Trophoblast cell (in vitro differentiated cells and primary cell): Measurements from ENCODE around the gene CCDC112. TPM values are rescaled to one million over a fixed set of nuclear protein-coding genes. Genes with fewer than 3 reads are reported as not detected.

Experiments
- DNase-seq, 2 donors: peaks; one replicate each; pipeline ENCODE4 v3.0.0-alpha.2; 2016
- H2AFZ ChIP-seq: 2 replicates; pipeline ENCODE4 v1.6.1; 2013; ENCODE audit warnings: low read length, moderate library complexity, mild to moderate bottlenecking; ENCODE audit not compliant: insufficient read depth, poor library complexity
- H2AK5ac ChIP-seq: 2 replicates; pipeline ENCODE4 v1.6.1; 2013; ENCODE audit warnings: mild to moderate bottlenecking, low read length
- H2BK120ac ChIP-seq: 2 replicates; pipeline ENCODE4 v1.6.1; 2013; ENCODE audit warnings: low read length, mild to moderate bottlenecking, moderate library complexity; ENCODE audit not compliant: insufficient read depth, poor library complexity
- H2BK12ac ChIP-seq: 2 replicates; pipeline ENCODE4 v1.6.1; 2013; ENCODE audit warnings: mild to moderate bottlenecking, low read length, moderate library complexity
- H2BK5ac ChIP-seq: 2 replicates; pipeline ENCODE4 v1.6.1; 2013; ENCODE audit warnings: low read length, low read depth, moderate library complexity, mild to moderate bottlenecking; ENCODE audit not compliant: poor library complexity
- H3K14ac ChIP-seq: 2 replicates; pipeline ENCODE4 v1.6.1; 2013; ENCODE audit warnings: mild to moderate bottlenecking, low read length
- H3K18ac ChIP-seq: 2 replicates; pipeline ENCODE4 v1.6.1; 2013; ENCODE audit warnings: mild to moderate bottlenecking, low read length
- H3K23ac ChIP-seq: 2 replicates; pipeline ENCODE4 v1.6.1; 2013; ENCODE audit warnings: low read length
- H3K27ac ChIP-seq: 2 replicates; pipeline ENCODE4 v1.5.1; 2013; ENCODE audit warnings: low read depth, mild to moderate bottlenecking, inconsistent platforms, low read length, moderate library complexity
- H3K27me3 ChIP-seq: 2 replicates; pipeline ENCODE4 v1.6.1; 2013; ENCODE audit warnings: inconsistent platforms, mild to moderate bottlenecking, low read length, moderate library complexity; ENCODE audit not compliant: insufficient read depth
- H3K36me3 ChIP-seq, 2 experiments: 1 replicate in 1 of 2; 2 replicates in 1 of 2; pipeline ENCODE4 v1.6.1; 2013; ENCODE audit warnings: low read length in 2 of 2, mild to moderate bottlenecking in 2 of 2, moderate library complexity in 1 of 2; ENCODE audit not compliant: insufficient read depth in 2 of 2, control insufficient read depth in 1 of 2
- H3K4ac ChIP-seq: 2 replicates; pipeline ENCODE4 v1.6.1; 2013; ENCODE audit warnings: low read depth, mild to moderate bottlenecking, low read length, moderate library complexity
- H3K4me1 ChIP-seq, 2 experiments: 1 replicate in 1 of 2; 2 replicates in 1 of 2; pipeline ENCODE4 v1.6.1; 2013; ENCODE audit warnings: low read length in 2 of 2, mild to moderate bottlenecking in 2 of 2, moderate library complexity in 1 of 2; ENCODE audit not compliant: insufficient read depth in 2 of 2, control insufficient read depth in 1 of 2
- H3K4me2 ChIP-seq: 2 replicates; pipeline ENCODE4 v1.6.1; 2013; ENCODE audit warnings: inconsistent platforms, mild to moderate bottlenecking, low read length, moderate library complexity
- H3K4me3 ChIP-seq: 2 replicates; pipeline ENCODE4 v1.5.1; 2013; ENCODE audit warnings: mild to moderate bottlenecking, low read depth, low read length, inconsistent platforms
- H3K79me1 ChIP-seq: one replicate; pipeline ENCODE4 v1.6.1; 2013; ENCODE audit warnings: low read length
- H3K79me2 ChIP-seq: 2 replicates; pipeline ENCODE4 v1.6.1; 2013; ENCODE audit warnings: low read length, mild to moderate bottlenecking; ENCODE audit not compliant: control insufficient read depth, insufficient read depth, poor library complexity
- H3K9ac ChIP-seq: 2 replicates; pipeline ENCODE4 v1.6.1; 2013; ENCODE audit warnings: mild to moderate bottlenecking, low read length
- H3K9me3 ChIP-seq: 2 replicates; pipeline ENCODE4 v1.6.1; 2013; ENCODE audit warnings: low read depth, mild to moderate bottlenecking, control low read depth, inconsistent platforms, low read length; ENCODE audit not compliant: insufficient read depth
- H4K12ac ChIP-seq: 2 replicates; pipeline ENCODE4 v1.6.1; 2013; ENCODE audit warnings: low read depth, mild to moderate bottlenecking, low read length, moderate library complexity
- H4K8ac ChIP-seq: 2 replicates; pipeline ENCODE4 v1.6.1; 2013; ENCODE audit warnings: low read depth, mild to moderate bottlenecking, low read length, moderate library complexity
- H4K91ac ChIP-seq: one replicate; pipeline ENCODE4 v1.6.1; 2013; ENCODE audit warnings: low read depth, mild to moderate bottlenecking, low read length, moderate library complexity
- WGBS: extraction: QIAGEN DNeasy Blood & Tissue Kit; methylation state at CpG from one replicate; pipeline ENCODE4 v1.1.7; 2013; ENCODE audit warnings: missing lambda C conversion rate; ENCODE audit not compliant: insufficient read length, insufficient coverage; ENCODE audit errors: extremely low coverage; 5-methylcytosine and 5-hydroxymethylcytosine counted together
- polyA plus RNA-seq: library from polyadenylated mRNA; stranded (reverse); fragments of 200-250 nt; gene quantifications from 2 replicates; pipeline ENCODE4 v1.2.3, GENCODE V29; 2013

CCDC112 gene
- 2.6 and 3.1 TPM in 2 replicates for polyA plus RNA-seq

DNA sequence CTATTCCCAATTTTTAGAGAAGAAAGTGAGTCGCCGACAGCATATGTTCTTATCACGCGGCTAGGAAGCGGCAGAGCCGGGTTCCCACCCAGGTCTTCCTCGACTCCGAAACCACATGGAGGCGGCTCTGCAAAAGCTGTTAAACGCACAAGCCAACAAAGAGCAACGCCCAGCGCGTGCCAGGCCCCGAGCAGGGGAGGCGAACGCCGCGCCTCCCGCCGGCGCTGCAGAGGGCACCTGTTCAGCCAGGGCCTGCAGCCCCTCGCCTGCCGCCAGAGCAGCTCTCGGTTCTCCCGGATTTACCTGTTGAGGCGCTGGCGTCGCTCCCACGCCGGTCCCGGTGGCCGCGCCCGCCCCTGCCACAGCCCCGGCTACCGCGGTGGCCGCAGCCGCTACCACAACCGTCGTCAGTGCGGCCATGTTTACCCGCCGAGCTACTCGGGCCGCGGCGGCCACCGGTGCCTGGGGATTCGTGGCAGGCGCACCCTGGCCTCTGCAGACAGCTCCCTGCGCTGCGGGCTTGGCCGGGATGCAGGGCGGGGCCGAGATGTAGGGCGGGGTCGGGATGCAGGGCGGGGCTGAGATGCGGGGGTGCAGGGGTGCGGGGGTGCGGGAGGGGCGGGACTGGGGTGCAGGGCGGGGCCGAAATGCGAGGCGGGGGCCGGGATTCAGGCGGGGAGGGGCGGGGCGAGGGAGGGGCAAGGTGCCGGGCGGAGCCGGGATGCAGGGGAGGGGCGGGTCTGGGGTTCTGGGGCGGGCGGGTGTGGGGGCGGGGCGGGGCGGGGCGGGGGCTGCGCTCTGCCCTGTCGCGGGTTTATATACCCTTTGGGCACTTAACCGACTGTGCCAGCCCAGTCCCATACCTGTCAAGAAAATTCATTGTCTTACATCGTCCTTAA, at the start of gene CCDC112:
Gene CCDC112 (minus strand): TSS at position 531 of the 899 bp plus-strand sequence. CDS start 111 bp downstream, at position 420.
- Histone ChIP-seq H3K4me1 (peaks cover 4% of the 10 kb centered on the region in 2 experiments), H2AK5ac (no peak within 1 kb of the TSS), H3K4me3 (peak within 1 kb of the TSS; percentile 88), H3K36me3 (no peaks in the 10 kb centered on the region), H3K9ac (peak within 1 kb of the TSS; percentile 11), H3K23ac (no peak within 1 kb of the TSS), H4K8ac (peak within 1 kb of the TSS; percentile 40), H3K79me2 (no peaks in the 10 kb centered on the region), H3K27ac (no peak within 1 kb of the TSS), H3K79me1 (no peaks in the 10 kb centered on the region), H2BK120ac (no peak within 1 kb of the TSS), H3K27me3 (no peaks in the 10 kb centered on the region), H3K4ac (no peak within 1 kb of the TSS), H2BK12ac (no peak within 1 kb of the TSS), H2AFZ (peak within 1 kb of the TSS; percentile 48), H3K9me3 (no peaks in the 10 kb centered on the region), H2BK5ac (no peak within 1 kb of the TSS), H3K14ac (peak within 1 kb of the TSS; percentile 23), H4K12ac (peak within 1 kb of the TSS; percentile 16), H4K91ac (no peak within 1 kb of the TSS), H3K18ac (no peak within 1 kb of the TSS), H3K4me2 (peak within 1 kb of the TSS; percentile 99)
- DNase-seq: peak; percentile 44 to 69
- WGBS: no CpG with 5 or more reads among the region's 86 CpGs

- no peak overlapping the region for H3K23ac ChIP-seq
- no peak overlapping the region for H4K12ac ChIP-seq
- no peak overlapping the region for H3K9ac ChIP-seq
- H2BK12ac ChIP-seq: no peak overlapping the region
- no peaks in the 10 kb centered on the region for H3K36me3 ChIP-seq
- H2BK120ac ChIP-seq: no peak overlapping the region
- no peak overlapping the region for H4K8ac ChIP-seq
- H3K18ac ChIP-seq: no peak overlapping the region
- no peak for DNase-seq
- no peak overlapping the region for H4K91ac ChIP-seq
- no peak overlapping the region for H2BK5ac ChIP-seq
- H3K4me2 ChIP-seq: no peak overlapping the region
- H3K79me1 ChIP-seq: no peaks in the 10 kb centered on the region
- H3K4ac ChIP-seq: no peak overlapping the region
- H2AK5ac ChIP-seq: no peak overlapping the region
- H2AFZ ChIP-seq: no peak overlapping the region
- H3K9me3 ChIP-seq: no peaks in the 10 kb centered on the region
- H3K27ac ChIP-seq: no peak overlapping the region
- no peaks in the 10 kb centered on the region for H3K27me3 ChIP-seq
- H3K4me3 ChIP-seq: no peak overlapping the region
- no peak overlapping the region for H3K14ac ChIP-seq
- H3K79me2 ChIP-seq: no peaks in the 10 kb centered on the region
- no peaks in the 10 kb centered on the region for H3K4me1 ChIP-seq
Measured at GRCh38 chr5:115345344-115345743, 48.9 kb upstream of the CCDC112 start.

DNA sequence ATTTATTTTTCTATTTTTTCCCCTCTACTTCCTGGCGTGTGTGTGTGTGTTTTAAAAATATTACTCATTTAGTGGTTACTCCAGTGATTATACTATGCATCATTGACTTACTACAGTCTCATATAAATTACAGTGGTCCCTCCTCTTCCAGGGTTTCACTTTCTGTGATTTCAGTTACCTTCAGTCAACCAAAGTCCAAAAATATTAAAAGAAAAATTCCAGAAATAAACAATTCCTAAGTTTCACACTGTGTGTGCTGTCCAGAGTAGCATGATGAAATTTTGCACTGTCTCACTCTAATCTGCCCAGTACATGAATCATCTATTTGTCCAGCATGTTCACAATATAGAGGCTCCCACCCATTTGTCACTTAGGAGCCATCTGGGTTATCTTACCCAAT, 47.4 kb upstream of the CCDC112 start:
- Histone ChIP-seq H3K36me3 (no peaks in the 10 kb centered on the region), H3K4ac (no peak overlapping the region), H3K4me2 (no peak overlapping the region), H3K27ac (no peak overlapping the region), H3K9ac (no peak overlapping the region), H3K9me3 (no peaks in the 10 kb centered on the region), H2AFZ (no peak overlapping the region), H2BK12ac (no peak overlapping the region), H3K14ac (no peak overlapping the region), H3K18ac (no peak overlapping the region), H4K12ac (no peak overlapping the region), H3K79me2 (no peaks in the 10 kb centered on the region), H2BK5ac (no peak overlapping the region), H3K23ac (no peak overlapping the region), H4K8ac (no peak overlapping the region), H3K79me1 (no peaks in the 10 kb centered on the region), H3K4me1 (no peaks in the 10 kb centered on the region), H2BK120ac (no peak overlapping the region), H3K27me3 (no peaks in the 10 kb centered on the region), H3K4me3 (no peak overlapping the region), H2AK5ac (no peak overlapping the region), H4K91ac (no peak overlapping the region)
- DNase-seq: no peak
- WGBS: no CpG with 5 or more reads among the region's 1 CpG

- Histone ChIP-seq H3K27ac (no peak overlapping the region), H3K79me2 (no peaks in the 10 kb centered on the region), H3K36me3 (no peaks in the 10 kb centered on the region), H3K18ac (no peak overlapping the region), H2AFZ (no peak overlapping the region), H3K79me1 (no peaks in the 10 kb centered on the region), H3K23ac (no peak overlapping the region), H3K27me3 (no peaks in the 10 kb centered on the region), H2BK5ac (no peak overlapping the region), H3K14ac (no peak overlapping the region), H3K4me2 (no peak overlapping the region), H3K4ac (no peak overlapping the region), H2AK5ac (no peak overlapping the region), H3K9ac (no peak overlapping the region), H3K9me3 (no peaks in the 10 kb centered on the region), H2BK12ac (no peak overlapping the region), H2BK120ac (no peak overlapping the region), H4K12ac (no peak overlapping the region), H3K4me3 (no peak overlapping the region), H3K4me1 (no peaks in the 10 kb centered on the region), H4K8ac (no peak overlapping the region), H4K91ac (no peak overlapping the region)
- WGBS: no CpG with 5 or more reads among the region's 6 CpGs
- no peak for DNase-seq
Measured at GRCh38 chr5:115342590-115343377, 46.3 kb upstream of the CCDC112 start.
